ENCODE measurements around the gene MAPK9.

Gene MAPK9

DNA sequence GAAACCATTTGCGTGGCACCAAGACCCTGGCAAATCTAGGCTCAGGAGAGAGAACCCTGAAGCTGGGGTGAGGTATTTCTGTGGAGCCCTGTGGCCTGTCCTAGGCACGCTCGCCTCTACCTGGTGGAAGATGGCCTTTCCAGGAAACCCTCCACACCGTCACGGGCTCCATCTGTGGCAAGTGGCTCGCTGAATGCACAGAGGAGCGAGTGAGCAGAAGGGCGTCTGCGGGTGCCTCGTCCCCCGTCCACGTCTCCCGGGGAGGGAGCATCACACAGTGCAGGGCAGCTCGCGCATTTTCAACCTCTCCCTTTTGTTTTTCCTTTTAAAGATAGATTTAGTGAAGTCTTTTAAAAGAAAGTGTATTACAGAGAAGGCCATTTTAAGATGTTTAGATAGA lies 57.6 kb downstream of the MAPK9 start:
- H3K27ac ChIP-seq, result no peak overlapping the region
- no peak for TF ChIP-seq ZFX (IDR thresholded peaks at IDR 0.05)
- TF ChIP-seq, protein P1, sequence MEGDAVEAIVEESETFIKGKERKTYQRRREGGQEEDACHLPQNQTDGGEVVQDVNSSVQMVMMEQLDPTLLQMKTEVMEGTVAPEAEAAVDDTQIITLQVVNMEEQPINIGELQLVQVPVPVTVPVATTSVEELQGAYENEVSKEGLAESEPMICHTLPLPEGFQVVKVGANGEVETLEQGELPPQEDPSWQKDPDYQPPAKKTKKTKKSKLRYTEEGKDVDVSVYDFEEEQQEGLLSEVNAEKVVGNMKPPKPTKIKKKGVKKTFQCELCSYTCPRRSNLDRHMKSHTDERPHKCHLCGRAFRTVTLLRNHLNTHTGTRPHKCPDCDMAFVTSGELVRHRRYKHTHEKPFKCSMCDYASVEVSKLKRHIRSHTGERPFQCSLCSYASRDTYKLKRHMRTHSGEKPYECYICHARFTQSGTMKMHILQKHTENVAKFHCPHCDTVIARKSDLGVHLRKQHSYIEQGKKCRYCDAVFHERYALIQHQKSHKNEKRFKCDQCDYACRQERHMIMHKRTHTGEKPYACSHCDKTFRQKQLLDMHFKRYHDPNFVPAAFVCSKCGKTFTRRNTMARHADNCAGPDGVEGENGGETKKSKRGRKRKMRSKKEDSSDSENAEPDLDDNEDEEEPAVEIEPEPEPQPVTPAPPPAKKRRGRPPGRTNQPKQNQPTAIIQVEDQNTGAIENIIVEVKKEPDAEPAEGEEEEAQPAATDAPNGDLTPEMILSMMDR (conservative IDR thresholded peaks at IDR 0.05), result no peak

DNA sequence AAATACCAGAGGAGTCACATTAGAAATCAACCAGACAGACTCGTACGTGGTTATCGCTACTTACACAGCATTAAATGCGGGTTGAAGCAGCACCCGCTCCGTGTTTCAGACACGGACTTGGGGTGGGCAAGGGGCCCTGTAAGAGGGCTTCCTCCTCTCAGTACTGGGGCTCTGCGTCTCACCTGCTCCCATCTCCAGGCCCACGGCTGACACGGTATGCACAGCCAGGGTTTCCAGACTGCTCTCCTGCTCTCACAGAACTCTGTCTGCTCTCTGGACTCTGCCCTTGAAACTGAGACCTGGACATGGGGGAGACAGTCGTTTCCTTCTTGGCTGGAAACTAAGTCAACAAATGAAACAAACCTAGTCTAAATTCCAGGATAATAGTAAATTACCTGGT lies 58.2 kb downstream of the MAPK9 start:
- no peak overlapping the region for H3K27ac ChIP-seq
- TF ChIP-seq, protein P1 (conservative IDR thresholded peaks at IDR 0.05), result no peak
- no peak for TF ChIP-seq ZFX (IDR thresholded peaks at IDR 0.05)

DNA sequence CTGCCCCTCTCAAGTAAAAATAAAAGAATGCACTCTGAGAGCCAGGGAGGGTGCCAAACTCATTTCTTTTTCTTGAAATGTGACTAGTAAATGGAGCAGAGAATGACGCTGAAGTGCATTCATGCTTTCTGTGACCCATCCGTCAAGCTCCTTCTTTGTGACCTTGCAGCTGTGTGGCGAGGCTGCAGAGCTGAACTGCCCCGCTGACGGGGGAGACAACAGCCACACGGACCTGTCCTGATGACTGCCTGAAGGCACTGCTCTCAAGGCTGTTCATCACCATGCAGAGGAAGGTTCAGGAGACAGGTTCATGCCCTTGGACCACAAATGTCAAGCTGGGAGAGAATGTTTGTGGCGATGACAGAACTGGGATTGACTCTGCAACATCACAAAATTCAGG lies 61.9 kb downstream of the MAPK9 start:
- TF ChIP-seq ZFX (IDR thresholded peaks at IDR 0.05), result no peak
- TF ChIP-seq, protein P1 (conservative IDR thresholded peaks at IDR 0.05), result no peak
- no peak overlapping the region for H3K27ac ChIP-seq

DNA sequence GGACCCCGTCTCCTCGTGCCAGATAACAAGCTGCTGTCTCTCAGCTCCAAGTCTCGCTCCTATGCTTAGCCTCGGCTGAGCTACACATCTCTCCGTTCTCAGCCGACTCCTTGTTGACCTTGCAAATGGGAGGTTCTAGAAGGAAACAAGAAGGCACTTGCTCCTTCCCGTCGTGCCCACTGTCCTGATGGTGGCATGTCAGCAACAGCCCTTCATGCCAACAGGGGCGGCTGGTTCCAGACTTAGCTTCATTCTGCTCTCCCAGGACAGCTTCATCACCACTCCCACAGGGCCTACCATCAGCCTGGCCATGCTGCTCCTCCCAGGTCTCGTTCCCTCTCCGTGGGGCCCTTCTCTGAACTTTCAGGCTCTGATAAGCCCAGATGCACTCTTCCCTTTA lies 69.8 kb downstream of the MAPK9 start:
- TF ChIP-seq, protein P1 (conservative IDR thresholded peaks at IDR 0.05), result no peak
- no peak for TF ChIP-seq ZFX (IDR thresholded peaks at IDR 0.05)

DNA sequence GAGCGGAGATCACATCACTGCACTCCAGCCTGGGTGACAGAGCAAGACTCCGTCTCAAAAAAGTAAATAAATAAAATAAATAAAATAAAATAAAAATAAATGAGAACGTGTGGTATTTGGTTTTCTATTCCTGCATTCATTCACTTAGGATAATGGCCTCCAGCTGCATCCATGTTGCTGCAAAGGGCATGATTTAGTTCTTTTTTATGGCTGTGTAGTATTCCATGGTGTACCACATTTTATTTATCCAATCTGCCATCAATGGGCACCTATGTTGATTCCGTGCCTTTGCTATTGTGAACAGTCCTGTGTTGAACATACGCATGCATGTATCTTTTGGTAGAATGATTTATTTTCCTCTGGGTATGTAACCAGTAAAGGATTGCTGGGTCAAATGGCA lies 74.1 kb downstream of the MAPK9 start:
- TF ChIP-seq, protein P1 (conservative IDR thresholded peaks at IDR 0.05), result no peak
- TF ChIP-seq ZFX (IDR thresholded peaks at IDR 0.05), result no peak
- no peak overlapping the region for H3K27ac ChIP-seq

More for the DNA sequence above, 69.8 kb downstream of the MAPK9 start:
- H3K27ac ChIP-seq, result no peak overlapping the region

DNA sequence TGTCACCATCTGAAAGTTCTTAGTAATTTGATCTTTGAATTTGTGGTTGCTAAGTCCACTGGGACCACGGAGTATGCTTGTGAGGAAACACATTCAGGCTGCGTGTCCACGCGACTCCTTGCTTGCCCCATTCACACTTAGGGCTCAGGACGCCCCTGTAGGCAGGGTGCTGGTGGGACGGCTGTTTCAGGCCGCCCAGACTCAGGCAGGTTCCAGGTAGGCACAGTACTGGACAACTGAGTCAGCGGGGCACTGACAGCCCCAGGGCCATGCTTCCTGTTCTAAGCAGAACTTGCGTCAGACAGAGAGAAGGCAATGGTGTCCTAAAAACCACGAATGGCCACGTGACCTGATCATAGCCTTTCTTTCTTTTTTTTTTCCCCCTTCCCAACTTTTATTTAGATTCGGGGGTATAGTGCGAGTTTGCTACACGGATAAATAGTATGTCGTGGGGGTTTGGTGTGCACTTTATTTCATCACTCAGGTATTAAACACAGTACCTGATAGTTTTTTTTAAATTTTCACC lies 75.2 kb downstream of the MAPK9 start:
- no peak for TF ChIP-seq ZFX (IDR thresholded peaks at IDR 0.05)
- TF ChIP-seq, protein P1 (conservative IDR thresholded peaks at IDR 0.05), result no peak
- H3K27ac ChIP-seq, result no peak overlapping the region

DNA sequence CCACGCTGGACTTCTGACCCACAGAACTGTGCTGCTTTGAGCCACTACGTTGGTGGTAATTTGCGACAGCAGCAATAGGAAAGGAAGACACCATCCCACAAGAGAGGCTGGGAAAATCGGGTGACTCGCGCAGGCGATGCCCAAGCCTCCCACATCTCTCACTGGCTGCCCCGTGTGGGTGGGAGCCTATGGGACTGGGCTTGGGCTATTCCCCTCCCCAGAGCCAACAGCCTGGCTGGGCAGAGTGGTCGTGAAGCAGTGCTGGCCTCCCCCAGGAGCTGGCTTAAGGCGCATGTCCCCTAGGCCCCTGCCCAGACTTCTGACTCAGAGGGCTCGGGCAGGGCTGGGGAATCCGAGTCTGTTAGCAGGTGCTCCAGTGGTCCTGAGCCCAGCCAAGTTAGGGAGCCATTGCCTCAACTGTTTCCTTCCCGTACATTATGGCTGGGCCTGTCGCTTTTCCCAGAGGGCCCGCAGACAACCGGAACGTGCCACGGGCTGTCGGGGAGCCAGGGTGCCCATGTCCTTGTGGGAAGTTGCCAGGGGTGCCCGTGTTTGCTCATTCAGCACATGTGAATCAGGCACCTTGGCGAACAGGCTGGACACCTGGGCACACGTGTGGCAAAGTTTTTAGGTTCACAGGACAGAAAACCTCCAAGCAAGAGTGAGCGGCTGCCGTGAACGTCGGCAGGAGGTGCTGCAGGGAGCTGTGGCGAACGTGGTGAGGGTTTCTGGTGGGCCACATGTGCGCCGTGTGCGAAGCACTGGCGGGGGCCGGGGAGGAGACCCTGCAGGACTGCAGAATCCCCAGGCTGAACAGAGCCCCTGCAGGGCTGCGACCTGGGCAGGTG lies 75.9 kb downstream of the MAPK9 start:
- TF ChIP-seq, protein P1 (conservative IDR thresholded peaks at IDR 0.05), result no peak
- no peak for TF ChIP-seq ZFX (IDR thresholded peaks at IDR 0.05)
- H3K27ac ChIP-seq, result no peak overlapping the region
